MM.1S (cell line): ENCODE measurements around the gene BCL3.

Source experiments
- DNase-seq: peaks from one replicate; pipeline ENCODE4 v3.0.0-alpha.2; 2015
- H2AFZ ChIP-seq: fragments of 300-600 bp; sonication (generic); 2 replicates; pipeline ENCODE4 v1.6.0; 2016; ENCODE audit warnings: antibody characterized with exemption, low read length
- H3F3A ChIP-seq: fragments of 300-600 bp; sonication (generic); 2 replicates; pipeline ENCODE4 v1.6.1; 2016; ENCODE audit warnings: mild to moderate bottlenecking, antibody characterized with exemption, low read length, moderate library complexity, mixed read lengths; ENCODE audit not compliant: insufficient read depth
- H3K27ac ChIP-seq: fragments of 300-600 bp; sonication (generic); 2 replicates; pipeline ENCODE4 v1.5.1; 2016; ENCODE audit warnings: mild to moderate bottlenecking, low read length
- H3K27me3 ChIP-seq: fragments of 300-600 bp; sonication (generic); replicated peaks from 2 replicates; pipeline ENCODE4 v1.6.0; 2016; ENCODE audit warnings: low read length; ENCODE audit not compliant: insufficient read depth
- H3K36me3 ChIP-seq: fragments of 300-600 bp; sonication (generic); replicated peaks from 2 replicates; pipeline ENCODE4 v1.6.1; 2016; ENCODE audit warnings: mild to moderate bottlenecking, low read length, mixed read lengths; ENCODE audit not compliant: insufficient read depth
- H3K4me1 ChIP-seq: fragments of 300-600 bp; sonication (generic); 2 replicates; pipeline ENCODE4 v1.6.1; 2016; ENCODE audit warnings: low read length, mixed read lengths
- H3K4me2 ChIP-seq: fragments of 300-600 bp; sonication (generic); 2 replicates; pipeline ENCODE4 v1.6.0; 2016; ENCODE audit warnings: low read depth, low read length
- H3K4me3 ChIP-seq: fragments of 300-600 bp; sonication (generic); 2 replicates; pipeline ENCODE4 v1.5.1; 2016; ENCODE audit warnings: low read length, mixed read lengths
- H3K79me2 ChIP-seq: fragments of 300-600 bp; sonication (generic); 2 replicates; pipeline ENCODE4 v1.6.1; 2016; ENCODE audit warnings: mixed run types, low read length, mixed read lengths
- H3K9ac ChIP-seq: fragments of 300-600 bp; sonication (generic); 2 replicates; pipeline ENCODE4 v1.6.1; 2016; ENCODE audit warnings: low read length, mixed read lengths
- H3K9me2 ChIP-seq: fragments of 300-600 bp; sonication (generic); replicated peaks from 2 replicates; pipeline ENCODE4 v1.6.1; 2016; ENCODE audit warnings: mild to moderate bottlenecking, low read length, mixed read lengths; ENCODE audit not compliant: insufficient read depth
- H3K9me3 ChIP-seq: fragments of 300-600 bp; sonication (generic); replicated peaks from 2 replicates; pipeline ENCODE4 v1.6.1; 2016; ENCODE audit warnings: mild to moderate bottlenecking, low read length, mixed read lengths; ENCODE audit not compliant: insufficient read depth
- H4K20me1 ChIP-seq: fragments of 300-600 bp; sonication (generic); 2 replicates; pipeline ENCODE4 v1.6.1; 2016; ENCODE audit warnings: mild to moderate bottlenecking, low read length, moderate library complexity, mixed read lengths; ENCODE audit not compliant: insufficient read depth
- CTCF ChIP-seq: fragments of 300-600 bp; sonication (generic); IDR thresholded peaks from 2 replicates; pipeline ENCODE4 v1.5.1; 2016; ENCODE audit warnings: antibody characterized with exemption, low read length, mixed read lengths
- EZH2 ChIP-seq: fragments of 300-600 bp; sonication (generic); optimal IDR thresholded peaks from 2 replicates; pipeline ENCODE3; 2017; ENCODE audit warnings: low read depth, mild to moderate bottlenecking, antibody characterized with exemption, low read length, mixed read lengths
- EZH2phosphoT487 ChIP-seq: fragments of 300-600 bp; sonication (generic); IDR thresholded peaks from 2 replicates; pipeline ENCODE4 v1.6.1; 2018; ENCODE audit warnings: antibody characterized with exemption, low read length

The BCL3 gene

DNA sequence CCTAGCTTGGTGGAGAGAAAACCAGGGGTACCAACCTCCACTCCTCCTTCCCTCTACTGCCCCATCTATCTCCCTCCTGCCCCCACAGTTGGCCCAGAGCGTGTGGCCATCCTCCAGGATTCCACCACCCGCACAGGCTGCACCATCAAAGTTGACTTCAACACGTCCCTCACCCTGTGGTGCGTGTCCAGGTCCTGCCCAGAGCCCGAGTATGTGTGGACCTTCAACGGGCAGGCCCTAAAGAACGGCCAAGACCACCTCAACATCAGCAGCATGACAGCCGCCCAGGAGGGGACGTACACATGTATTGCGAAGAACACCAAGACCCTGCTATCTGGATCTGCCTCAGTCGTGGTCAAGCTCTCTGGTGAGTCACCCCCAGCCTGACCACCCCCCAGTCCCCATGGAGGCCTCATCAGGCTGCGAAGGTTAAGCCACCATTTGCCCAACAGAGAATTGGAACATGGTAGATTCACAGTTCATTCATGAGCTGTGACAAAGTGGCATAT lies 43.0 kb upstream of the BCL3 start:
- Histone ChIP-seq H3K36me3 (no peaks in the 10 kb centered on the region), H2AFZ (no peak overlapping the region), H3K4me3 (no peak overlapping the region), H3K9ac (no peak overlapping the region), H3F3A (no peaks in the 10 kb centered on the region), H3K79me2 (0 out of 2 replicates have a peak, but pooled peaks cover 7% of the 10 kb centered on the region), H3K27me3 (no peaks in the 10 kb centered on the region), H3K27ac (no peak overlapping the region), H4K20me1 (no peaks in the 10 kb centered on the region), H3K4me2 (no peak overlapping the region), H3K9me2 (no peaks in the 10 kb centered on the region), H3K4me1 (0 out of 2 replicates have a peak, but pooled peaks cover 3% of the 10 kb centered on the region), H3K9me3 (no peaks in the 10 kb centered on the region)
- DNase-seq, result no peak
- TF ChIP-seq EZH2phosphoT487 (no peak), EZH2 (no peak), CTCF (no peak)

- no peak overlapping the region for H3K9ac ChIP-seq
- no peak overlapping the region for H3K4me3 ChIP-seq
- no peaks in the 10 kb centered on the region for H3K9me2 ChIP-seq
- H3K4me2 ChIP-seq, result no peak overlapping the region
- no peaks in the 10 kb centered on the region for H3K36me3 ChIP-seq
- no peak overlapping the region for H2AFZ ChIP-seq
- no peak for DNase-seq
- no peak for TF ChIP-seq EZH2
- TF ChIP-seq EZH2phosphoT487, result no peak
- no peak for TF ChIP-seq CTCF
- no peaks in the 10 kb centered on the region for H4K20me1 ChIP-seq
- no peaks in the 10 kb centered on the region for H3K27me3 ChIP-seq
- no peak overlapping the region for H3K27ac ChIP-seq
- 0 out of 2 replicates have a peak, but pooled peaks cover 3% of the 10 kb centered on the region for H3K4me1 ChIP-seq
- no peaks in the 10 kb centered on the region for H3K9me3 ChIP-seq
- H3K79me2 ChIP-seq, result 0 out of 2 replicates have a peak, but pooled peaks cover under 1% of the 10 kb centered on the region
- H3F3A ChIP-seq, result no peaks in the 10 kb centered on the region
Measured at GRCh38 chr19:44706506-44707236, 41.8 kb upstream of the BCL3 start.

GRCh38 chr19:44707794-44708193 lies 40.7 kb upstream of the BCL3 start:
- Histone ChIP-seq H3K27ac (no peak overlapping the region), H3K27me3 (no peaks in the 10 kb centered on the region), H3K9me3 (no peaks in the 10 kb centered on the region), H3K4me2 (no peak overlapping the region), H3K4me3 (no peak overlapping the region), H3K4me1 (0 out of 2 replicates have a peak, but pooled peaks cover 2% of the 10 kb centered on the region), H3K36me3 (no peaks in the 10 kb centered on the region), H2AFZ (no peak overlapping the region), H3K9ac (no peak overlapping the region), H3F3A (peaks cover 3% of the 10 kb centered on the region; the same call in 1 of the 2 replicates), H3K79me2 (no peaks in the 10 kb centered on the region), H4K20me1 (no peaks in the 10 kb centered on the region), H3K9me2 (no peaks in the 10 kb centered on the region)
- TF ChIP-seq EZH2 (no peak), EZH2phosphoT487 (no peak), CTCF (no peak)
- DNase-seq, result no peak
